Stimulated activated CD4-positive, alpha-beta T cell treated with anti-CD3 and anti-CD28 coated beads, Interleukin-2, amount 100 ng/mL, for 24 hours (primary cell): ENCODE measurements around the gene TMEM25.
"Not testable (repeated sequence)": the region's sequence is repeated elsewhere in the genome, so short reads cannot be mapped to it uniquely, and the experiment has no call there.

ENCODE experiments used
- DNase-seq, 2 donors: peaks; one replicate each; pipeline ENCODE4 v3.0.0-alpha.2; 2020

The TMEM25 gene

DNA sequence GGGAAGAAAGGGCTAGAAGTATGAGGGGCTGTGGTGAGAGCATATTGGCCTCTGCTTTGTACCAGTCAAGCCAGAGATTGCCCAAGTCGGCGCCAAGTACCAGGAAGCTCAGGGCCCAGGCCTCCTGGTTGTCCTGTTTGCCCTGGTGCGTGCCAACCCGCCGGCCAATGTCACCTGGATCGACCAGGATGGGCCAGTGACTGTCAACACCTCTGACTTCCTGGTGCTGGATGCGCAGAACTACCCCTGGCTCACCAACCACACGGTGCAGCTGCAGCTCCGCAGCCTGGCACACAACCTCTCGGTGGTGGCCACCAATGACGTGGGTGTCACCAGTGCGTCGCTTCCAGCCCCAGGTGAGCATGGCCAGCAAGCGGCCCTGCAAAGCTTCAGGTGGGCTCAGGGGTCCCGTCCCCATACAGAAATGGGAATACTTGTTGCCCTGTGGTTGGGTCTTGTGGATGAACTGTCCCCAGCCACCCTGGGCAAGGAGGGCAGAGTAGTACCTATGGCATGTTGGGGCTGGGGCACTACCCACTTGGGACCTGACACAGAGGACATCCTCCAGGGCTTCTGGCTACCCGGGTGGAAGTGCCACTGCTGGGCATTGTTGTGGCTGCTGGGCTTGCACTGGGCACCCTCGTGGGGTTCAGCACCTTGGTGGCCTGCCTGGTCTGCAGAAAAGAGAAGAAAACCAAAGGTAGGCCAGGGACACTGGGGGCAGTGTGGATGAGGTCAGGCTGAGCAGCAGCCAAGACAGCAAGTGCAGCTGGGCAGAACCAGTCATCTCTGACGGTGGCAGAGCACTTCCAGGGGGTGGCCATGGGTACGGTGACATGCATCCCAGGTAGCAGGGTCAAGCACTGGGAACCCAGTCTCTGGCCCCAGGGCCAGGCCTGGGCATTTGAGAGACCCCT, 2.1 kb downstream of the TMEM25 start:
- no peak for DNase-seq

DNA sequence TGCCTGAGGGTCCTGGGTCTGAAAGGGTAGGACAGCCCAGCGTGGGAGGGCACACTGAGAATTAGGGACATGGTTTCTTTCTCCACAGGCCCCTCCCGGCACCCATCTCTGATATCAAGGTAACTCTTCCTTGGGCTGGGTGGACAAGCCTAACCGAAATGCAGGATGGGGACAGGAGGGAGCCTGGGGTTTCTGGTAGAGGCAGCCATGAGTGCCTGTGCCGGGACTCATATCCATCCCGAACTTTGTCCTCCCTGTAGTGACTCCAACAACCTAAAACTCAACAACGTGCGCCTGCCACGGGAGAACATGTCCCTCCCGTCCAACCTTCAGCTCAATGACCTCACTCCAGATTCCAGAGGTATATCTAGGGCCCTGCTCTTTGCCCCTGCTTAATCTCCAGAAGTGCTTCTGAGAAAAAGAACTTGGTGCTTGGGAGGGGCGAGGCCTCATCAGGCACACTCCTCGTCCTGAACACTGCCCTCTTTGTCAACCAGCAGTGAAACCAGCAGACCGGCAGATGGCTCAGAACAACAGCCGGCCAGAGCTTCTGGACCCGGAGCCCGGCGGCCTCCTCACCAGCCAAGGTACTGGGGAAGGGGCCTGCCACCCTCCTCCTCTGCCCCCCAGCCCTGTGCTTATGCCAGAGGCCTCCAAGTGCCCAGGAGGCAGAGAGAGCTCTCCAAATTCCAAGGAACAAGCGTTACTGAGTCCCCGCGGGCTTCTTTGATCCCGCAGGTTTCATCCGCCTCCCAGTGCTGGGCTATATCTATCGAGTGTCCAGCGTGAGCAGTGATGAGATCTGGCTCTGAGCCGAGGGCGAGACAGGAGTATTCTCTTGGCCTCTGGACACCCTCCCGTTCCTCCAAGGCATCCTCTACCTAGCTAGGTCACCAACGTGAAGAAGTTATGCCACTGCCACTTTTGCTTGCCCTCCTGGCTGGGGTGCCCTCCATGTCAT, 3.1 kb downstream of the TMEM25 start:
- no peak for DNase-seq

DNA sequence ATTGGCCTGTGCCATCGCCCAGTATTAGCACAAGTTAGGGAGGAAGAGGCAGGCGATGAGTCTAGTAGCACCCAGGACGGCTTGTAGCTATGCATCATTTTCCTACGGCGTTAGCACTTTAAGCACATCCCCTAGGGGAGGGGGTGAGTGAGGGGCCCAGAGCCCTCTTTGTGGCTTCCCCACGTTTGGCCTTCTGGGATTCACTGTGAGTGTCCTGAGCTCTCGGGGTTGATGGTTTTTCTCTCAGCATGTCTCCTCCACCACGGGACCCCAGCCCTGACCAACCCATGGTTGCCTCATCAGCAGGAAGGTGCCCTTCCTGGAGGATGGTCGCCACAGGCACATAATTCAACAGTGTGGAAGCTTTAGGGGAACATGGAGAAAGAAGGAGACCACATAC, 4.3 kb downstream of the TMEM25 start:
- no peak for DNase-seq

DNA sequence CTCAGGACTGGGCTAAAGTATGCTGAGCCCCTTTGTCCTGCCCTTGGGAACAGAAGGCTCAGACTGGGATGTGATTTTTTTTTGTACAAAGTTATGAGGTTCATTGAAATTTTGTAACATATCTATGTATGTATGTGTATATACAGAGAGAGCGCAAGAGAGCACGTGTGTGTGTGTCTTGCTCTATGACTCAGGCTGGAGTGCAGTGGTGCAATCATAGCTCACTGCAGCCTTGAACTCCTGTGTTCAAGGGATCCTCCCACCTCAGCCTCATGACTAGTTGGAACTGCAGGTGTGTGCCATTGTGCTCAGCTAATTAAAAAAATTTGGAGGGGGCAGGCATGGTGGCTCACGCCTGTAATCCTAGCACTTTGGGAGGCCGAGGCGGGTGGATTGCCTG, 5.7 kb downstream of the TMEM25 start:
- DNase-seq = no peak

DNA sequence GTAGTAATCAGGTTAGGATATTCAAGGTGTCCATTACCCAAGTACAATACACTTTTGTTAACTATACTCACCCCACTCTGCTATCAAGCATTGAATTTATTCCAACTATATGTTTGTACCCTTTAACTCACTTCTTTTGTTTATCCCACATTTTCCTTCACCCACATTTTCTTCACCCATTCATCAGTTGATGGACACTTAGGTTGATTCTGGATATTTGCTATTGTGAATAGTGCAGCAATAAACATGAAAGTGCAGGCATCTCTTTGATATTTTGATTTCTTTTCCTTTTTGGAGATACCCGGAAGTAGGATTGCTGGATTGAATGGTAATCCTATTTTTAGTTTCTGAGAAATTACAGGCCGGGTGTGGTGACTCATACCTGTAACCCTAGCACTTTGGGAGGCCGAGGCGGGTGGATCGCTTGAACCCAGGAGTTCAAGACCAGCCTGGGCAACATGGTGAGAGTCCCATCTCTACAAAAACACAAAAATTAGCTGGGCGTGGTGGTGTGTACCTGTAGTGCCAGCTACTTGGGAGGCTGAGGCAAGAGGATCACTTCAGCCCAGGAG, 6.5 kb downstream of the TMEM25 start:
- no peak for DNase-seq

DNA sequence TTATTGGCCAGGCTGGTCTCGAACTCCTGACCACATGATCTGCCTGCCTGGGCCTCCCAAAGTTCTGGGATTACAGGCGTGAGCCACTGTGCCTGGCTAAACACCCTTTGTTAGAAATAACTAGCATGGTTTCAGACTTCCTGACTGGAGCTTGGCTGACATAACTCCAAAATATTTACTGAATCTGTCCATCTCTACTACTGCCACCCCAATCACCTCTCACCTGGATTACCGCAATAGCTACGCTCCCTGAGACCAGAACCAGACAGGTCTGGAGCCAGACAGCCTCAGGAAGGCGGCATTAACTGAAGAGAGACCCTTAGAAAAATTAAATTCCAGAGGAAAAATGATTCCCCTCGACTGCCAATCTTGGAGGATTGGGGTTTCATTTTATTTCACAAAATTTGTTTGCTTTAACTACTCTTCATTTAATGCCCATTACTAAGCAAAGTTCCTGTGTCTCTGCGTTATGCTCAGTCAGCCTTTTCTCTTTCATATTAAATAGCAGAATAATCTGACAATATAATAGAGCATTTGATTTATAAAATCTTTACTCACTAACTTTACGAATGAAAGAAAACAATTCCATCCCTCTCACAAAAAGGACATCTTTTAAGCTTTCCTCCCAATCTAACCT, 13.1 kb downstream of the TMEM25 start:
- DNase-seq = no peak

DNA sequence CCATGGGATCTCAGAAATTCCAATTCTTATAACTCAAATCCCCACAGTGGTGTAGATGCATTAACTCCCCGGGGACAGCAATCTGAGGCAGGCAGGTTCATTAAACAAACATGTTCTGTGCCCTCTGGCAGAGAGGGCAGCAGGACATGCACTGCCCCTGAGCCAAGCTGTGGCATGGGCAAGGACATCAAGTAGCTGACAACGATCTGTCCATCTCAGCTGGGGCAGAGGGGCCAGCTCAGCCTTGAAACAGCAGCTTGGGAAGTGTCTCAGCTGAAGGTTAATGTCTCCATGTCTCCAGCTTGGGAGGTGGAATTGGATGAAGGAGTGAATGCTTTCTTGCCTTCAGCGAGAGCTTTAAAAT, 13.6 kb downstream of the TMEM25 start:
- DNase-seq = no peak

DNA sequence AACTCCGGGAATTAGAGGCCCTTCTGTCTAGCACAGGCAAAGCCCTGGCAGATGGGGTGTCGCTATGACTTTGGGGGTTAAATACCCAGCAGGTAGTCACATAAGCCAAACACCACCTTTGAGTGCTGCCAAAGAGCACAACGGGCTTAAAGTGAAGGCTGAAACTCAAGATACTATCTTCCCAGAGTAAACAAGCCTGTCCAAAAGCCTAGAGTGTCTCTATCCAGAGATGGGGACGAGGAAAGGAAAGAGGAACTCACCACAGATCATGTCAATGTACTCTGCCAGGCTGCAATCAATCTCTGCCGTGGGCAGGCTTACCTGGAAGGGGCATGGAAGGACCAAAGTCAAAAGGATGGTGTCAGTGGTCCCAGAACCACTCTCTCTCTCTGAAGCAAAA, 14.5 kb downstream of the TMEM25 start:
- no peak for DNase-seq

DNA sequence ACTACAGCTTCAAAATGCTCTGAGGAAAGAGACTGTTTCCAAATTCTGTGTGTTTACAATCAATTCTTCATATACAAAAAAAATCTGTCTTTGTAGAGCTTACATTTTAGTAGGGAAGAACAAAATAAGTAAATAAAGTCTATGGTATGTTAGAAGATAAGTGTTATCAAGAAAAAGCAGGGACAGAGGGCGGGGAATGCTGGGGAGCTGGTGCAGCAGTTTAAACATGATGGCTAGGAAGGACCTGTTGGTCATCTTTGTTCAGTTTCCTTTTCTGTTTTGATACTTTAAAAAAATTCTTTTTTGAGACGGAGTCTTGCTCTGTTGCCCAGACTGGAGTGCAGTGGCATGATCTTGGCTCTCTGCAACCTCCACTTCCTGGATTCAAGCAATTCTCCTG, 16.1 kb downstream of the TMEM25 start:
- DNase-seq = no peak

DNA sequence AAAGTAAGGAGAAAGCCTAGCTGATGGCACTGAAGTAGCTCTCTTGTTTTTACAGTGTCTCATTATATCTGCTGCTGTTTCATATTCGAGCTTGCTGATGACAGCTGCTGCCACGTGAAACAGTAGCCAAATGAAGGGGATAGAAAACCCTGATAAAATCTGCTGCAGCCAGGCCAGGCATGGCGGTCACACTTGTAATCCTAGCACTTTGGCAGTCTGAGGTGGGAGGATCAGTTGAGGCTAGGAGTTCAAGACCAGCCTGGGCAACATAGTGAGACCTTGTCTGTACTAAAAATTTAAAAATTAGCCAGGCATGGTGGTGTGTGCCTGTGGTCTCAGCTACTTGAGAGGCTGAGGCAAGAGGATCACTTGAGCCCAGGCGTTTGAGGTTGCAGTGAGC, 21.3 kb downstream of the TMEM25 start:
- no peak for DNase-seq

DNA sequence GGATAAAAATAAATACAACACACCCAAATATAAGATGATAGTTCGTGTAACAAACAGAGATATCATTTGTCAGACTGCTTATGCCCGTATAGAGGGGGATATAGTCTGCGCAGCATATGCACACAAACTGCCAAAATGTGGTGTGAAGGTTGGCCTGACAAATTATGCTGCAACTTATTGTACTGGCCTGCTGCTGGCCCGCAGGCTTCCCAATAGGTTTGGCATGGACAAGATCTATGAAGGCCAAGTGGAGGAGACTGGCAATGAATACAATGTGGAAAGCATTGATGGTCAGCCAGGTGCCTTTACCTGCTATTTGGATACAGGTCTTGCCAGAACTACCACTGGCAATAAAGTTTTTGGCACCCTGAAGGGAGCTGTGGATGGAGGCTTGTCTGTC, 29.8 kb downstream of the TMEM25 start:
- no peak for DNase-seq

DNA sequence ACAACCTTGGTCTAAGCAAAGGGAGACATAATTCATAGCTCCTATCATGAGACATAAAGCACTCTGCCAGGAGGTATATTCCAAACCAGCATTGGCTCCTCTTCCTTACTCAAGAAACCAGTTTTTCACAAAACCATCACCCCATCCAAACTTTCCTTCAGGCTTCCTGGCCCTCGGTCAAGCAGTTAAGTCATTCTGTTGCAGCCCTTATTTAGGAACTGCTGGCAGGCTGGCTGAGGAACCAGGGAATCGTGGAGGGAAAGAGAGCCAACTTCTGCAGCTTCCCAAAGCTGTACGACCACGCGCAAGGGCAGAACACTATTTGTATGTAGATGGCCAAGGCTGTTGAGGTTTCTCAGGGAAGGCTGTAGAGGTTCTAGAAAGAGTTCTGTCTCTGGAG, 34.1 kb downstream of the TMEM25 start:
- DNase-seq = no peak

DNA sequence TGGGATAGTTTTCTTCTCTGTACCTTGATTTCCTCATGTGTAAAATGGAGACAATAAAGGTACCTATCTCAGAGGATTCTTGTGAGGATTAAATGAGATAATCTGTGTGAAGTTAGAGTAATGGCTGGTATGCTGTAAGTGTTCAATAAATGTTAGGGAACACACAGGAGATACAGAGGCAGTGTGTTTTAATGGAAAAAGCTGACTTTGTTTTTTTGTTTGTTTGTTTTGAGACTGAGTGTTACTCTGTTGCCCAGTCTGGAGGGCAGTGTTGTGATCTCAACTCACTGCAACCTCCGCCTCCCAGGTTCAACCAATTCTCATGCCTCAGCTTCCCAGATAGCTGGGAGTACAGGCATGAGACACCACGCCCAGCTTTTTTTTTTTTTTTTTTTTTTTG, 38.7 kb downstream of the TMEM25 start:
- no peak for DNase-seq

DNA sequence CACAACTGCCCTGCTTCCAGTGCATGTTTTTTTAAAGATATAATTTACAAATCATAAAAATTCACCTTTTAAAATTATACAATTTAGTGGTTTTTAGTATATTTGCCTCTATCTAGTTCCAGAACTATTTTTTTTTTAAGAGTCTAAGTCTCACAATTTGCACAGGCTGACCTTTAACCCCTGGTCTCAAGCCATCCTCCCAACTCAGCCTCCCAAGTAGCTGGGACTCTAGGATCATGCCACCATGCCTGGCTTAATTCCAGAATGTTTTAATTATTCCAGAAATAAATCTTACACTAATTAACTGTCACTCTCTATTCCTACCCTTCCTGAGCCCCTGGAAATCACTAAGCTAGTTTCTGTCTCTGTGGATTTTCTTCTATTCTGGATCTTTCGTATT, 39.8 kb downstream of the TMEM25 start:
- no peak for DNase-seq

DNA sequence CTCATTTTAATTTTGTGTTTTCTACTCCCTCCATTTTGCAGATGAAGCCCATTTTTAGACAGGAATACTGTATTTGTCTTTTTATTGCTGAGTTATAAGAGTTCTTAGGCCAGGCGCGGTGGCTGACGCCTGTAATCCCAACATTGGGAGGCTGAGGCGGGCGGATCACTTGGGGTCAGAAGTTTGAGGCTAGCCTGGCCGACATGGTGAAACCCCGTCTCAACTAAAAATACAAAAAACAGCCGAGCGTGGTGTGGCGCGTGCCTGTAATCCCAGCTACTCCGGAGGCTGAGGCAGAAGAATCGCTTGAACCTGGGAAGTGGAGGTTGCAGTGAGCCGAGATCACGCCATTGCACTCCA, 40.7 kb downstream of the TMEM25 start:
- peak; percentile 29 to 31 for DNase-seq

DNA sequence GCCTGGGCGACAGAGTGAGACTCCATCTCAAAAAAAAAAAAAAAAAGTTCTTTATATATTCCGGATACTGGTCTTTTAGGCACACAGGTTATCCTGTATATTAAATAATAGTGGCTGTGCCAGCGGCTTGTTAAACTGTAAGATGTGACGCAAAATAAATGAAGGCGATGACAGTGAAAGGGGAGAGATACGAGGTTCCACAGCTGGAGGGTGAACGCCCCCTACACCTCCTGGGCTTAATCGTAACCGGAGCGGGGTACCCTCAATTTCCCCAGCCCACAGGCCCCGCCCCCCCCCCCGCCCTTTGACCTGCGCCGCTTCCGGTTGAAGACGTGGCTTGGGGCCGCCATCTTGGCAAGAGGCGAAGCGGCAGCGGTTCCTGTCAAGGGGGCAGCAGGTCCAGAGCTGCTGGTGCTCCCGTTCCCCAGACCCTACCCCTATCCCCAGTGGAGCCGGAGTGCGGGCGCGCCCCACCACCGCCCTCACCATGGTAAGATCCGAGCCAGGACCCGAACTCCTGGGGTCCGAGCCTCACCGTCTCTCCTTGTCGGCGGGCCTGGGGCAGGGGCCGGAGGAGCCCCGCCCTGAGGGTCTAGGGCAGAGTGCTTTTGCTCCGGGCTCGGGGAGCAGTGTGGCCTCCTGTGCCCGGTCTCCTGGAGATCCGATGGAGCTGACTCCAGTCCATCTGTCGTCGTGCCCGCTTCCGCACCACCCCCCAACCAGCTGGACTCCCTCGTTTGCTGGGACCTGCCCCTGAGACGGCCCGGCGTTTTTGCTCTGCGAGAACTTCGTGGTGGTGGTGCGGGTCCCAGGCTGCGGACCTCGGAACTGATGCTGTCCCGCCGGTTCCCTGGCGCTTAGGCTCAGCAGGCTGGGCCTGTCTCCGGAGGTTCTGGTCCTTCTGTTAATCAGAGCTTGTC, 41.3 kb downstream of the TMEM25 start, which contains the start of gene ARCN1:
Gene ARCN1, plus strand, starts transcription at position 349 of the 920 bp plus-strand sequence. Its CDS starts 139 bp downstream, at position 488.
- peak; percentile 78 to 79 for DNase-seq

DNA sequence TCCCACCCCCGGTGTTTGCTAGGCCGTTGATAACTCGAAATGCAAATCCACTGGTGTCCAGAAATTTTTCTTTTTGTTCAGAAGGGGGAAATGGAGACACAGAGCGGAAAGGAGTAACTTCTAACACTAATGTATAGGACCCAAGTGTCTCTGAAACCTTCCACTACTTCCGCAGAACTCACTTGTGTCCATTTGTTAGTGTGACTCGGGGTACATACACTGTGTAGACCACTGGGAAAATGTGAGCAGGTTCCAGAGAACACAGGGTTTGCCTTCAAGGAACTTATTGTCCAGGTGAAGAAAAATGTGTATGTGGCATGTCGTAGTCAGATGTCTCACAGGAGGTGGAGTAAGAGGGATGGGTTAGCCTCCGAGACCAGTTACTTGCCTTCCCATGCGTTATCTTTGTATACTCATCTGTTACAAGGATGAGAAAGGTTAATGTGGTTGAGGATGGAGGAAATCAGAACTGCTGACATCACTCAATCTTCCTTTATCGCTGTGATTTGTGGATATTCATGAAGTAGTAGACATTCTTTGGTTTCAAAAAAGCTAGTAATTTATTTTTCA, 42.1 kb downstream of the TMEM25 start:
- peak; percentile 19 to 30 for DNase-seq

DNA sequence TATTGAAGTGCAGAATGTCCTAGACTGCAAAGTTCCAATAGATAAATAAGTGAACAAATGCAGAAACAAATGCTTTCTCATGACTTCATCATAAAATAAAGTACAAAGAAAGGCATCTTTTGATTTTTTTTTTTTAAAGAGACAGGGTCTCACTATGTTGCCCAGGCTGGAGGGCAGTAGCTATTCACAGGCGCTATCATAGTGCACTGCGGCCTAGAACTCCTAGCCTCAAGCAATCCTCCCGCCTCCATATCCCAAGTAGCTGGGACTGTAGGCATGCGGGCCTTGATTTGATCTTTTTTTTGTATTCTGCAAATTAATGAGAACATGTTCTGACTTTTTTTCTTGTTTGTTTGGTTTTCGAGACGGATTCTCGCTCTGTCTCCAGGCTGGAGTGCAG, 43.6 kb downstream of the TMEM25 start:
- DNase-seq = no peak

DNA sequence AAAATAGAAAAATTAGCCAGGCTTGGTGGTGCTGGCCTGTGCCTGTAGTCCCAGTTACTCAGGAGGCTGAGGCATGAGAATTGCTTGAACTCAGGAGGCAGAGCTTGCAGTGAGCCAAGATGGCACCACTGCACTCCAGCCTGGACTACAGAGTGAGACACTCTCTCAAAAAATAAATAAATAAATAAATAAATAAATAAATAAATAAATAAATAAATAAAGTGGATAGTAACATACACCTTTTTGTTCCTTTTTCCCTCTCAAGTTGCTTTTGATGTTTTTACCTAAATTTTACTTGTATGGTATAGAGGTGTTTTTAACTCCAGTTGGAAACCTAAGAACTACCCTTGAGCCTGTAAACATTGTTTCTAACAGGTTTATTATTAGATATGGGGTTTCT, 47.0 kb downstream of the TMEM25 start:
- DNase-seq = not testable (repeated sequence)

DNA sequence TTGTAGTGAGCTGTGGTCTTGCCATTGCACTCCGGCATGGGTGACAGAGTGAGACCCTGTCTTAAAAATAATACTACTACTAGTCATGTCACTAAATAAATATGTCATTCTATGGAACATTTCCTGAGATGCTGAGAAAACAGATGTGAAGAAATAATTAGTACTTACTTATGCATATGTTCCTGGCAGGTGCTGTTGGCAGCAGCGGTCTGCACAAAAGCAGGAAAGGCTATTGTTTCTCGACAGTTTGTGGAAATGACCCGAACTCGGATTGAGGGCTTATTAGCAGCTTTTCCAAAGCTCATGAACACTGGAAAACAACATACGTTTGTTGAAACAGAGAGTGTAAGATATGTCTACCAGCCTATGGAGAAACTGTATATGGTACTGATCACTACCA, 50.1 kb downstream of the TMEM25 start:
- no peak for DNase-seq
